Ishikawa (cell line): ENCODE results near the gene GSG1L2.

Experiments used
- CEBPB ChIP-seq: IDR thresholded peaks from 2 replicates; pipeline ENCODE4 v1.6.1; 2012
- CREB1 ChIP-seq: IDR thresholded peaks from 2 replicates; pipeline ENCODE4 v1.6.1; 2012; ENCODE audit warnings: low read depth
- EGR1 ChIP-seq: IDR thresholded peaks from 2 replicates; pipeline ENCODE4 v1.6.1; 2012
- EP300 ChIP-seq: IDR thresholded peaks from 2 replicates; pipeline ENCODE4 v1.6.1; 2012; ENCODE audit warnings: borderline replicate concordance
- FOXM1 ChIP-seq: IDR thresholded peaks from 2 replicates; pipeline ENCODE4 v1.6.1; 2012; ENCODE audit warnings: low read depth, borderline replicate concordance
- NFIC ChIP-seq: IDR thresholded peaks from 2 replicates; pipeline ENCODE4 v1.6.1; 2012
- RAD21 ChIP-seq: IDR thresholded peaks from 2 replicates; pipeline ENCODE4 v1.6.1; 2012; ENCODE audit warnings: low read depth
- TAF1 ChIP-seq: IDR thresholded peaks from 2 replicates; pipeline ENCODE4 v1.6.1; 2012; ENCODE audit warnings: low read depth, mild to moderate bottlenecking
- TCF12 ChIP-seq: IDR thresholded peaks from 2 replicates; pipeline ENCODE4 v1.6.1; 2012; ENCODE audit warnings: low read depth
- TEAD4 ChIP-seq: IDR thresholded peaks from 2 replicates; pipeline ENCODE4 v1.6.1; 2012
- YY1 ChIP-seq: IDR thresholded peaks from 2 replicates; pipeline ENCODE4 v1.6.1; 2012; ENCODE audit warnings: low read depth
- ZBTB7A ChIP-seq: IDR thresholded peaks from 2 replicates; pipeline ENCODE4 v1.6.1; 2012; ENCODE audit warnings: low read depth
- TF ChIP-seq, protein P1 (sequence below): IDR thresholded peaks from 2 replicates; pipeline ENCODE4 v1.6.1; 2012
- TF ChIP-seq, protein P2 (sequence below): IDR thresholded peaks from 2 replicates; pipeline ENCODE4 v1.6.1; 2012; ENCODE audit warnings: low read depth, mild to moderate bottlenecking
- TF ChIP-seq, protein P3 (sequence below): IDR thresholded peaks from 2 replicates; pipeline ENCODE4 v1.6.1; 2012

GSG1L2 gene

DNA sequence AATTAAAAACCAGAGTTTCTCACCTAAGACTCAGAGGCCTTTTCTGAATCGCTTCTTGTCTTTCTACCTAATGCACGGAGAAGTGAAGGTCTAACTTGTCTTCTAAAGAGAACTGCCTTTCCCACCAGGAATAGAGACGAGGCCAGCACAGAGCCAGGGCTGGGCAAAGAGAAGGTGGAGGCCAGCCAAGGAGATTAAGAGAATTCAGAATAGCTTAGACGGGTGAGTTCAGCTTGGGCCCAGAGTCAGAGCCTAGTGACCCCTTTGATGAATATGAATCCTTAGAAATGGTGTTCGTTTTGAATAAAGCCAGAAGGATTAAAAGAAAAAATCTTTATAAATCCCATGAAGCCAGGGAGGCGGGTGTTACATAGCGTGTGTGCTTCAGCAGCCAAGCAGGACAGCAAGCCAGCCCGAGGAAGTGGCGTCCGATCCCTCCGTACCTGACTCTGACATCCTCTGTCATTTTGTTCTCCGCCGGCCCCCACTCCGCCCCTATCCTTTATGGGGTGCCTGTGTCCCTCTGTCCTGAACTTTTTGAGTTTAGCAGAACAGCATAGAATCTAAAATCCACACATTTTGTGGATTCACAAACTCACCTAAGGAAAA lies 7.4 kb downstream of the GSG1L2 start:
- TF ChIP-seq CEBPB = no peak
- TF ChIP-seq, protein P1, sequence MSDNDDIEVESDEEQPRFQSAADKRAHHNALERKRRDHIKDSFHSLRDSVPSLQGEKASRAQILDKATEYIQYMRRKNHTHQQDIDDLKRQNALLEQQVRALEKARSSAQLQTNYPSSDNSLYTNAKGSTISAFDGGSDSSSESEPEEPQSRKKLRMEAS = no peak
- TF ChIP-seq NFIC = no peak
- TF ChIP-seq, protein P2, sequence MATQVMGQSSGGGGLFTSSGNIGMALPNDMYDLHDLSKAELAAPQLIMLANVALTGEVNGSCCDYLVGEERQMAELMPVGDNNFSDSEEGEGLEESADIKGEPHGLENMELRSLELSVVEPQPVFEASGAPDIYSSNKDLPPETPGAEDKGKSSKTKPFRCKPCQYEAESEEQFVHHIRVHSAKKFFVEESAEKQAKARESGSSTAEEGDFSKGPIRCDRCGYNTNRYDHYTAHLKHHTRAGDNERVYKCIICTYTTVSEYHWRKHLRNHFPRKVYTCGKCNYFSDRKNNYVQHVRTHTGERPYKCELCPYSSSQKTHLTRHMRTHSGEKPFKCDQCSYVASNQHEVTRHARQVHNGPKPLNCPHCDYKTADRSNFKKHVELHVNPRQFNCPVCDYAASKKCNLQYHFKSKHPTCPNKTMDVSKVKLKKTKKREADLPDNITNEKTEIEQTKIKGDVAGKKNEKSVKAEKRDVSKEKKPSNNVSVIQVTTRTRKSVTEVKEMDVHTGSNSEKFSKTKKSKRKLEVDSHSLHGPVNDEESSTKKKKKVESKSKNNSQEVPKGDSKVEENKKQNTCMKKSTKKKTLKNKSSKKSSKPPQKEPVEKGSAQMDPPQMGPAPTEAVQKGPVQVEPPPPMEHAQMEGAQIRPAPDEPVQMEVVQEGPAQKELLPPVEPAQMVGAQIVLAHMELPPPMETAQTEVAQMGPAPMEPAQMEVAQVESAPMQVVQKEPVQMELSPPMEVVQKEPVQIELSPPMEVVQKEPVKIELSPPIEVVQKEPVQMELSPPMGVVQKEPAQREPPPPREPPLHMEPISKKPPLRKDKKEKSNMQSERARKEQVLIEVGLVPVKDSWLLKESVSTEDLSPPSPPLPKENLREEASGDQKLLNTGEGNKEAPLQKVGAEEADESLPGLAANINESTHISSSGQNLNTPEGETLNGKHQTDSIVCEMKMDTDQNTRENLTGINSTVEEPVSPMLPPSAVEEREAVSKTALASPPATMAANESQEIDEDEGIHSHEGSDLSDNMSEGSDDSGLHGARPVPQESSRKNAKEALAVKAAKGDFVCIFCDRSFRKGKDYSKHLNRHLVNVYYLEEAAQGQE = no peak
- TF ChIP-seq YY1 = no peak
- no peak for TF ChIP-seq TCF12
- no peak for TF ChIP-seq RAD21
- TF ChIP-seq, protein P3, sequence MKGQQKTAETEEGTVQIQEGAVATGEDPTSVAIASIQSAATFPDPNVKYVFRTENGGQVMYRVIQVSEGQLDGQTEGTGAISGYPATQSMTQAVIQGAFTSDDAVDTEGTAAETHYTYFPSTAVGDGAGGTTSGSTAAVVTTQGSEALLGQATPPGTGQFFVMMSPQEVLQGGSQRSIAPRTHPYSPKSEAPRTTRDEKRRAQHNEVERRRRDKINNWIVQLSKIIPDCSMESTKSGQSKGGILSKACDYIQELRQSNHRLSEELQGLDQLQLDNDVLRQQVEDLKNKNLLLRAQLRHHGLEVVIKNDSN = no peak
- TF ChIP-seq EP300 = no peak
- TF ChIP-seq FOXM1 = no peak
- no peak for TF ChIP-seq TAF1
- TF ChIP-seq EGR1 = no peak
- TF ChIP-seq ZBTB7A = no peak
- TF ChIP-seq CREB1 = no peak
- TF ChIP-seq TEAD4 = no peak

DNA sequence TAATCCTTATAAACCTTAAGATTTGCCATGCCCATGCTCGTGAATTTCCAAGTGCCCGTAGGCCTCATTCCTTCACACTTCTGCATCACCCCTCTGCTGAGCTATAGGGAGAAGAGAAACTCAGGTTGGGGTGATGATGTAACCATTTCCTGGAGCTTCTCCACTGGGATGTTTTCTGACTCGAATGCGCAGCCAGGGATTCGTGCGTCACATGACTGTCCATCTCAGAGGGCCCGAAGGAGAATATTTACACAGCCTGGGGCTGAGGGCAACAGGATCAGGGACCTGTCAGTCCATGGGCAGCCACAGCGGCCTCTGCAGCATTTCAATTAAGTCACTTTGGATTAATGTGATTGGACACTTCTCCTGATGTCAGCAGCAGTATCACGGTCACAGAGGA lies 8.7 kb downstream of the GSG1L2 start:
- TF ChIP-seq FOXM1 (no peak), EGR1 (no peak), NFIC (no peak), TEAD4 (no peak), CREB1 (no peak)
- TF ChIP-seq, protein P3 = no peak

DNA sequence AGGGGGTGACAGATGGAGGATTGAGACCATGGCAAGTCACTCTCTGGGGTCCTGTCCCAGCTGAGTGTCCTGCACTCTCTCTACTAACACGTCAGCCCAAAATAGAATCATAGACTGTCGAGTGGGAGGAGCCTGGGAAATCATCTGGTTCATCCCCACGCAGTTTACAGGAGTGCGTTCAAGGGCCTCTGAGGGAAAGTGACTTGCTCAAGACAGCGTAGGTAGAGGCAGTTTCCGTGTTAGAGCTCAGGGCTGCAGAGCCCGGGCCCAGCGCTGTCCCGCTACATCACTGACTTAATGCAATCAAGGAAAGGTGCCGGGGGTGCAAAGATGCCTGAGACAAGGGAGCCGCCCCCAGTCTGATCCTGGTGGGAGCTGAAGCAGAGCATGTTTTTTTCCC lies 10.3 kb downstream of the GSG1L2 start:
- TF ChIP-seq, protein P3 = no peak
- TF ChIP-seq EGR1 (no peak), CEBPB (no peak), RAD21 (no peak), YY1 (no peak)

DNA sequence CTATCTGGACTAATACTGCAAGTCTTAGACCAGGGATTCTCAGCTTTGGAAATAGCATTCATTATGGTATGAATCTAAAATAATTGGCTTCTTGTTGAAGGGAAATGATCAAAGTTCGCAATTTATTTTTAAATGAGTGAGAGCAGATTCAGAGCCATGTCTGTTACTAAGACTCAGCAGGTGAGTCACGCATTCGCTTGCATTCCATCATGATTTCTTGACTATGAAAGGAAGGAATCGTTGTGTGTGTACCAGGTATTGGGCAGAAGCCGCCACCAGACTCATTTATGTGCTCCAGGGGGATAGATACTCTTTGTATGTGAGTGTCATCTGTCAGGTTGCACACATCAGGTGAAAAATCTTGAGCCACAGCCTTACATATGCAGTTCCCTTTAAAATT lies 10.8 kb downstream of the GSG1L2 start:
- TF ChIP-seq TAF1 = no peak
- TF ChIP-seq, protein P1 = no peak

DNA sequence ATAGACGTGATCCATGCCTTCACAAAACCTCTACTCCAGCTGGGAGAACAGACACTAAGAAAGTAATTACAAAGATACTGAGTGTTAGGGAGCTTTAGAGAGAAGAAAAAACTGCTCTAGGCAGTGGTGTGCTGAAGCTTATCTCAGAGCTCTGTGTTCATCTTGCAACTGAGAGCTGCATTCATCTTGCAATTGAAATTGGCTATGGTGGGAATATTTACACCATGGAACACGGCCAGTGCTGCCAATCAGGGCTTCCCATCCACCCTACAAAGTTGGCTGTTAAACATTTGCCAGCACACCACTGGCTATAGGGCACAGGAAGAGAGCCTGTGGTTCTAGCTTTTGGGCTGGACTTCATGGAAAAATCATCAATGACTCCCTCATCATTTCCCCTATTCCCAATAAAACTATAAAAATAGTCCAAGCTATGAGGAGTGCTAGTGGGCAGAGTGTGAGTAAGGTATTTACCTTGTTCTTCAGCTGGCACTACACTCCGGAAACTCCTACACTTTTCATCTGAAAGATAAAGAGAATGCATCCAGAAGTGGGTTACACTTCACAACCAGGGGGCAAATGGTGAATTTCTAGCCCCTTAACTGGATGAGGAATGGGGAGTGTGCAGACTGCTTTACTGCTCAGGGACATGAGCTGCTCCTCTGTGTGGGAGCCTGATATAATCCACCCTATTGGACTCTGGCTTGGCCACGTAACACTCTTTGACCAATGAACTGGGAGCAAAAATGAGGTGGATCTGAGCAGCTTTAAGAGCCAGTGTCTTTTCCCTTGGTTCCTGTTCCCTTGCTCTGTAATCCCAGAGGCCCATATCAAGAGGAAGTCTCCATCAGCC lies 11.6 kb downstream of the GSG1L2 start:
- TF ChIP-seq EGR1 = no peak
- TF ChIP-seq, protein P2 = no peak
- TF ChIP-seq CEBPB = no peak
- TF ChIP-seq YY1 = no peak
- TF ChIP-seq, protein P1 = no peak
- TF ChIP-seq FOXM1 = no peak

DNA sequence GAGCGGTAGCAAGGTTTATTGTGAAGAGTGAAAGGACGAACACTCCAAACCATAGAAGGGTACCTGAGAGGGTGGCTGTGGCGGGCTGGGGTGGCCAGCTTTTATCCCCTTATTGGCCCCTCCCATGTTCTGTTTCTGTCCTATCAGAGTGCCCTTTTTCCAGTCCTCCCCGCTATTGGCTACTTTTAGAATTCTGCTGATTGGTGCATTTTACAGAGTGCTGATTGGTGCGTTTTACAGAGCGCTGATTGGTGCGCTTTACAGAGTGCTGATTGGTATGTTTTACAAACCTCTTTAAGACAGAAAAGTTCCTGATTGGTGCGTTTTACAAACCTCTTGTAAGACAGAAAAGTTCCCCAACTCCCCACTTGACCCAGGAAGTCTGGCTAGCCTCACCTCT lies 12.5 kb downstream of the GSG1L2 start:
- TF ChIP-seq TCF12 = no peak
- no peak for TF ChIP-seq RAD21
- TF ChIP-seq, protein P1 = no peak
- no peak for TF ChIP-seq NFIC
- TF ChIP-seq, protein P2 = no peak
- TF ChIP-seq TAF1 = no peak
- TF ChIP-seq YY1 = no peak
- no peak for TF ChIP-seq EGR1
- TF ChIP-seq ZBTB7A = no peak
- TF ChIP-seq TEAD4 = no peak
